DND-41 (cell line): ENCODE measurements around the gene EVC2.

Experiments used
- ATAC-seq: fragments of 200-7000 bp; cut with Tn5 transposase; 3 replicates; pipeline ENCODE4 v1.9.1; 2021; ENCODE audit warnings: low read depth; ENCODE audit not compliant: insufficient read depth
- DNase-seq: peaks from one replicate; pipeline ENCODE4 v3.0.0-alpha.2; 2020
- H2AFZ ChIP-seq: 2 replicates; pipeline ENCODE4 v1.6.0; 2012; ENCODE audit warnings: low read depth, low read length
- H3K27ac ChIP-seq: 2 replicates; pipeline ENCODE4 v1.5.1; 2012; ENCODE audit warnings: low read length, inconsistent platforms
- H3K27me3 ChIP-seq: fragments of 200-600 bp; sonication (generic); 2 replicates; pipeline ENCODE4 v1.6.0; 2012; ENCODE audit warnings: low read length, mild to moderate bottlenecking, inconsistent platforms; ENCODE audit not compliant: insufficient read depth, poor library complexity
- H3K36me3 ChIP-seq: 2 replicates; pipeline ENCODE4 v1.5.1; 2012; ENCODE audit warnings: low read length, inconsistent platforms; ENCODE audit not compliant: insufficient read depth
- H3K4me1 ChIP-seq: 2 replicates; pipeline ENCODE4 v1.5.1; 2012; ENCODE audit warnings: mild to moderate bottlenecking, low read length; ENCODE audit not compliant: insufficient read depth
- H3K4me2 ChIP-seq: 2 replicates; pipeline ENCODE4 v1.6.0; 2012; ENCODE audit warnings: mild to moderate bottlenecking, moderate library complexity, low read length, inconsistent platforms; ENCODE audit not compliant: insufficient read depth
- H3K4me3 ChIP-seq, 2 experiments: fragments of 200-600 bp in 1 of 2; shearing (Covaris generic) in 1 of 2; 2 replicates each; pipeline ENCODE4 v1.5.1; 2012 to 2016; ENCODE audit warnings: inconsistent platforms in 2 of 2, low read length in 2 of 2, mild to moderate bottlenecking in 2 of 2, low read depth in 1 of 2, moderate library complexity in 1 of 2
- H3K79me2 ChIP-seq: 2 replicates; pipeline ENCODE4 v1.6.0; 2012; ENCODE audit warnings: low read length, inconsistent platforms; ENCODE audit not compliant: insufficient read depth
- H3K9ac ChIP-seq: 2 replicates; pipeline ENCODE4 v1.6.0; 2012; ENCODE audit warnings: low read depth, mild to moderate bottlenecking, inconsistent platforms, low read length, moderate library complexity
- H3K9me3 ChIP-seq: 2 replicates; pipeline ENCODE4 v1.5.1; 2012; ENCODE audit warnings: low read length, moderate library complexity, mild to moderate bottlenecking, inconsistent platforms; ENCODE audit not compliant: insufficient read depth, severe bottlenecking
- H4K20me1 ChIP-seq: 2 replicates; pipeline ENCODE4 v1.6.0; 2012; ENCODE audit warnings: low read length; ENCODE audit not compliant: insufficient read depth
- CTCF ChIP-seq: IDR thresholded peaks from 2 replicates; pipeline ENCODE4 v1.5.1; 2012; ENCODE audit warnings: borderline replicate concordance, low read length, moderate library complexity, mild to moderate bottlenecking; ENCODE audit not compliant: poor library complexity, severe bottlenecking; ENCODE audit errors: extremely low read depth
- EZH2 ChIP-seq: IDR thresholded peaks from 3 replicates; pipeline ENCODE4 v1.6.1; 2012; ENCODE audit warnings: borderline replicate concordance, low read depth, mild to moderate bottlenecking, moderate library complexity, low read length, inconsistent platforms; ENCODE audit not compliant: severe bottlenecking

Gene EVC2

GRCh38 chr4:5724377-5724776 is 16.0 kb upstream of the EVC2 start:
- ATAC-seq = no peak

GRCh38 chr4:5722328-5722727 is 14.0 kb upstream of the EVC2 start:
- H3K36me3 ChIP-seq = no peaks in the 10 kb centered on the region
- H3K9ac ChIP-seq = no peak overlapping the region
- no peaks in the 10 kb centered on the region for H3K9me3 ChIP-seq
- no peak overlapping the region for H2AFZ ChIP-seq
- no peak overlapping the region for H3K4me3 ChIP-seq
- DNase-seq (no peak), ATAC-seq (no peak)
- H3K27me3 ChIP-seq = peaks cover 7% of the 10 kb centered on the region
- H3K4me2 ChIP-seq = no peak overlapping the region
- no peaks in the 10 kb centered on the region for H3K4me1 ChIP-seq
- H4K20me1 ChIP-seq = no peaks in the 10 kb centered on the region
- no peak for TF ChIP-seq EZH2
- TF ChIP-seq CTCF = no peak
- H3K79me2 ChIP-seq = no peaks in the 10 kb centered on the region
- no peak overlapping the region for H3K27ac ChIP-seq

More at GRCh38 chr4:5724377-5724776, 16.0 kb upstream of the EVC2 start:
- H2AFZ ChIP-seq = no peak overlapping the region
- H3K9me3 ChIP-seq = no peaks in the 10 kb centered on the region
- no peaks in the 10 kb centered on the region for H4K20me1 ChIP-seq
- H3K4me3 ChIP-seq = no peak overlapping the region
- H3K27me3 ChIP-seq = no peaks in the 10 kb centered on the region
- H3K4me1 ChIP-seq = no peaks in the 10 kb centered on the region
- H3K4me2 ChIP-seq = no peak overlapping the region
- no peak for DNase-seq
- no peaks in the 10 kb centered on the region for H3K36me3 ChIP-seq
- H3K9ac ChIP-seq = no peak overlapping the region
- H3K79me2 ChIP-seq = no peaks in the 10 kb centered on the region
- TF ChIP-seq EZH2 (no peak), CTCF (no peak)
- H3K27ac ChIP-seq = no peak overlapping the region

- H3K79me2 ChIP-seq = no peaks in the 10 kb centered on the region
- H3K27me3 ChIP-seq = peaks cover 7% of the 10 kb centered on the region
- no peak for ATAC-seq
- no peaks in the 10 kb centered on the region for H3K4me1 ChIP-seq
- H3K36me3 ChIP-seq = no peaks in the 10 kb centered on the region
- H4K20me1 ChIP-seq = no peaks in the 10 kb centered on the region
- no peak overlapping the region for H2AFZ ChIP-seq
- no peak for DNase-seq
- TF ChIP-seq CTCF (no peak), EZH2 (no peak)
- no peak overlapping the region for H3K4me3 ChIP-seq
- no peak overlapping the region for H3K27ac ChIP-seq
- H3K9ac ChIP-seq = no peak overlapping the region
- no peak overlapping the region for H3K4me2 ChIP-seq
- H3K9me3 ChIP-seq = no peaks in the 10 kb centered on the region
These were observed 13.6 kb upstream of the EVC2 start for GRCh38 chr4:5721923-5722322.

DNA sequence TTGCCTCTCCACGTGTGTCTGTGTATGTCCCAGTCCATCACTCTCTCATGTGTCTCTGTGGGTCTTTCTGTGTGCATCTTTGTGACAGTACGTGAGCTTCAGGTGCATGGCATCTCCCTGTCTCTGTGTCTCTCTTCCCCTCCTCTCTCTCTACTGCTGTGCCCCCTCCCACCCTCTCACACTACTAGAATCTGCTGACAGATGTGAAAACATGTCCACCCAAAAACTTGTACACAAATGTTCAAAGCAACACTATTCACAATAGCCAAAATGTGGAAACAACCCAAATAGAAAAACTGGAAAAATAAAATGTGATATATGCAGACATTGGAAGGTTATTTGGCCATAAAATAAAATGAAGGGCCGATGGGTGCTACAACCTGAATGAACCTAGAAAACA is 12.6 kb upstream of the EVC2 start:
- Histone ChIP-seq H3K4me3 (no peak overlapping the region), H3K27me3 (peaks cover 7% of the 10 kb centered on the region), H3K36me3 (no peaks in the 10 kb centered on the region), H3K9me3 (no peaks in the 10 kb centered on the region), H3K4me1 (no peaks in the 10 kb centered on the region), H3K4me2 (no peak overlapping the region), H4K20me1 (no peaks in the 10 kb centered on the region), H3K27ac (no peak overlapping the region), H3K79me2 (no peaks in the 10 kb centered on the region), H3K9ac (no peak overlapping the region), H2AFZ (no peak overlapping the region)
- ATAC-seq = no peak
- no peak for DNase-seq
- TF ChIP-seq CTCF (no peak), EZH2 (no peak)
